OCI-LY7 (cell line): ENCODE data around the gene CIAO2B. TPM values are rescaled to one million over a fixed set of nuclear protein-coding genes. Genes with fewer than 3 reads are reported as not detected.

ENCODE experiments used
- BruUV-seq: library from RNA; stranded (reverse); fragments of 400-500 nt; replicated peaks from 2 replicates; lab custom pipeline; 2021; lab: Mats Ljungman, UMichigan
- CTCF ChIA-PET: fragments of 300-600 bp; sonication (Branson Sonifier 250); formaldehyde crosslinking; loops from one replicate; lab custom pipeline; 2022; ENCODE audit warnings: antibody characterized with exemption; ENCODE audit not compliant: unreplicated experiment; lab: Charles Lee
- POLR2A ChIA-PET: fragments of 300-600 bp; sonication (Branson Sonifier 250); formaldehyde crosslinking; loops from one replicate; lab custom pipeline; 2022; ENCODE audit warnings: antibody characterized with exemption; lab: Charles Lee
- DNase-seq: peaks from one replicate; pipeline ENCODE4 v3.0.0-alpha.2; 2015; ENCODE audit warnings: low spot score
- H2AFZ ChIP-seq: fragments of 200-600 bp; sonication (generic), shearing (Covaris generic); 2 replicates; pipeline ENCODE4 v1.6.1; 2014; ENCODE audit warnings: mild to moderate bottlenecking, antibody characterized with exemption, low read length, moderate library complexity
- H3K27ac ChIP-seq: fragments of 200-600 bp; sonication (generic); 2 replicates; pipeline ENCODE4 v1.5.1; 2014; ENCODE audit warnings: mixed run types, low read depth, mild to moderate bottlenecking, moderate library complexity, low read length, inconsistent platforms; ENCODE audit not compliant: poor library complexity, severe bottlenecking
- H3K36me3 ChIP-seq: fragments of 200-600 bp; sonication (generic); 2 replicates; pipeline ENCODE4 v1.6.1; 2014; ENCODE audit warnings: mild to moderate bottlenecking, antibody characterized with exemption, low read length, moderate library complexity, mixed read lengths; ENCODE audit not compliant: insufficient read depth
- H3K4me1 ChIP-seq: fragments of 200-600 bp; sonication (generic); 2 replicates; pipeline ENCODE4 v1.5.1; 2014; ENCODE audit warnings: mild to moderate bottlenecking, low read length; ENCODE audit not compliant: insufficient read depth, poor library complexity, severe bottlenecking
- H3K4me2 ChIP-seq: fragments of 200-600 bp; sonication (generic); 2 replicates; pipeline ENCODE4 v1.6.1; 2014; ENCODE audit warnings: mild to moderate bottlenecking, low read length
- H3K4me3 ChIP-seq: fragments of 200-600 bp; sonication (generic); 2 replicates; pipeline ENCODE4 v1.5.1; 2014; ENCODE audit warnings: mild to moderate bottlenecking, low read depth, low read length; ENCODE audit not compliant: poor library complexity, severe bottlenecking
- H3K79me2 ChIP-seq: fragments of 200-600 bp; sonication (generic); 2 replicates; pipeline ENCODE4 v1.6.1; 2016; ENCODE audit warnings: low read depth, mild to moderate bottlenecking, low read length, moderate library complexity, mixed read lengths; ENCODE audit not compliant: insufficient read depth
- H3K9me2 ChIP-seq: fragments of 200-600 bp; sonication (generic); 2 replicates; pipeline ENCODE4 v1.6.1; 2016; ENCODE audit warnings: mild to moderate bottlenecking, low read length, mixed read lengths; ENCODE audit not compliant: insufficient read depth
- H3K9me3 ChIP-seq: fragments of 200-600 bp; sonication (generic); 2 replicates; pipeline ENCODE4 v1.6.1; 2014; ENCODE audit warnings: mild to moderate bottlenecking, mixed run types, low read length, mixed read lengths
- H4K20me1 ChIP-seq: fragments of 200-600 bp; sonication (generic); 2 replicates; pipeline ENCODE4 v1.6.1; 2014; ENCODE audit warnings: mild to moderate bottlenecking, antibody characterized with exemption, low read length, moderate library complexity, mixed read lengths; ENCODE audit not compliant: insufficient read depth
- CTCF ChIP-seq: fragments of 200-600 bp; sonication (generic); conservative IDR thresholded peaks from 2 replicates; pipeline ENCODE4 v1.5.1; 2014; ENCODE audit warnings: mild to moderate bottlenecking, antibody characterized with exemption, low read length, moderate library complexity, mixed read lengths
- EZH2phosphoT487 ChIP-seq: fragments of 200-600 bp; sonication (generic); IDR thresholded peaks from 2 replicates; pipeline ENCODE4 v1.6.1; 2018; ENCODE audit warnings: low read depth, borderline replicate concordance, mild to moderate bottlenecking, mixed run types, antibody characterized with exemption, low read length, moderate library complexity, mixed read lengths
- intact Hi-C: fragments of 100-400 bp; cut with micrococcal nuclease; formaldehyde crosslinking; loops from one replicate; pipeline ENCODE4 v1.10.0; 2022; ENCODE audit not compliant: unreplicated experiment
- total RNA-seq, 2 experiments: library from RNA; depleted of rRNA in 1 of 2; stranded (reverse); fragments of >200 nt in 1 of 2; shearing (Covaris generic) in 1 of 2; gene quantifications; 2 replicates each; pipeline ENCODE4 v1.2.3, GENCODE V29; 2014 to 2022

The CIAO2B gene
- total RNA-seq, 2 experiments from 2014 or later: 76.4 to 133 TPM

- no peak for DNase-seq
- Histone ChIP-seq H3K9me2 (no peaks in the 10 kb centered on the region), H3K27ac (no peak overlapping the region), H3K4me3 (no peak overlapping the region), H2AFZ (no peak overlapping the region), H3K4me2 (no peak overlapping the region), H3K79me2 (no peaks in the 10 kb centered on the region), H3K4me1 (peaks cover 2% of the 10 kb centered on the region), H4K20me1 (no peaks in the 10 kb centered on the region), H3K9me3 (no peaks in the 10 kb centered on the region), H3K36me3 (no peaks in the 10 kb centered on the region)
- no TSS peak for BruUV-seq
- CTCF ChIA-PET: interaction anchor here (0.5 kb wide), 1 partner anchor 60 kb away, joined by 8 read pairs; no protein-coding TSS in a partner anchor
- POLR2A ChIA-PET: interaction anchor here (0.6 to 0.9 kb wide), 2 partner anchors 222 to 288 kb away, joined by 3 to 4 read pairs; no protein-coding TSS in a partner anchor
- intact Hi-C loops: loop anchor here (5.0 kb wide), 1 partner anchor 55 kb away; no protein-coding TSS in a partner anchor
- TF ChIP-seq CTCF: no peak
- no peak for TF ChIP-seq EZH2phosphoT487
Measured at GRCh38 chr16:66952430-66953110, 18.4 kb upstream of the CIAO2B start.

GRCh38 chr16:66950971-66951790, 17.0 kb upstream of the CIAO2B start:
- Histone ChIP-seq H3K9me2 (no peaks in the 10 kb centered on the region), H3K27ac (no peak overlapping the region), H2AFZ (no peak overlapping the region), H3K79me2 (no peaks in the 10 kb centered on the region), H3K9me3 (no peaks in the 10 kb centered on the region), H3K4me2 (no peak overlapping the region), H3K36me3 (no peaks in the 10 kb centered on the region), H3K4me1 (peaks cover 5% of the 10 kb centered on the region), H3K4me3 (no peak overlapping the region), H4K20me1 (no peaks in the 10 kb centered on the region)
- TF ChIP-seq CTCF: no peak
- no peak for TF ChIP-seq EZH2phosphoT487
- POLR2A ChIA-PET: no interaction called here
- CTCF ChIA-PET: no interaction called here
- intact Hi-C loops: loop anchor here (5.0 kb wide), 1 partner anchor 54 kb away; no protein-coding TSS in a partner anchor
- DNase-seq: no peak
- no TSS peak for BruUV-seq
